OCI-LY1 (cell line): Measurements from ENCODE around the gene TBX4.

Experiments used
- H2AFZ ChIP-seq: fragments of 200-600 bp; sonication (generic), shearing (Covaris generic); 2 replicates; pipeline ENCODE4 v1.6.0; 2014; ENCODE audit warnings: antibody characterized with exemption, mild to moderate bottlenecking, low read length
- H3F3A ChIP-seq: fragments of 200-600 bp; sonication (generic), shearing (Covaris generic); 2 replicates; pipeline ENCODE4 v1.6.0; 2014; ENCODE audit warnings: mild to moderate bottlenecking, antibody characterized with exemption, low read length, moderate library complexity; ENCODE audit not compliant: insufficient read depth
- H3K27ac ChIP-seq: fragments of 200-600 bp; sonication (generic); 2 replicates; pipeline ENCODE4 v1.5.1; 2014; ENCODE audit warnings: low read length, mixed run types, mild to moderate bottlenecking, low read depth; ENCODE audit not compliant: poor library complexity, severe bottlenecking
- H3K27me3 ChIP-seq: fragments of 200-600 bp; sonication (generic); 2 replicates; pipeline ENCODE4 v1.6.0; 2014; ENCODE audit warnings: antibody characterized with exemption, mild to moderate bottlenecking, low read length, moderate library complexity; ENCODE audit not compliant: insufficient read depth
- H3K36me3 ChIP-seq: fragments of 200-600 bp; sonication (generic); 2 replicates; pipeline ENCODE4 v1.6.1; 2014; ENCODE audit warnings: mild to moderate bottlenecking, antibody characterized with exemption, low read length, moderate library complexity, mixed read lengths; ENCODE audit not compliant: insufficient read depth
- H3K4me1 ChIP-seq: fragments of 200-600 bp; sonication (generic); 2 replicates; pipeline ENCODE4 v1.5.1; 2014; ENCODE audit warnings: mild to moderate bottlenecking, low read length, moderate library complexity; ENCODE audit not compliant: insufficient read depth, severe bottlenecking
- H3K4me2 ChIP-seq: fragments of 200-600 bp; sonication (generic), shearing (Covaris generic); 2 replicates; pipeline ENCODE4 v1.6.1; 2014; ENCODE audit warnings: low read length
- H3K4me3 ChIP-seq: fragments of 200-600 bp; sonication (generic); 2 replicates; pipeline ENCODE4 v1.5.1; 2014; ENCODE audit warnings: low read length, low read depth, mild to moderate bottlenecking, mixed read lengths; ENCODE audit not compliant: poor library complexity, severe bottlenecking
- H3K79me2 ChIP-seq: fragments of 200-600 bp; shearing (Covaris generic); 2 replicates; pipeline ENCODE4 v1.6.1; 2016; ENCODE audit warnings: mixed run types, low read length, mixed read lengths; ENCODE audit not compliant: insufficient read depth
- H3K9ac ChIP-seq: fragments of 200-600 bp; sonication (generic), shearing (Covaris generic); 2 replicates; pipeline ENCODE4 v1.6.1; 2014; ENCODE audit warnings: mild to moderate bottlenecking, low read length, mixed read lengths
- H3K9me2 ChIP-seq: fragments of 200-600 bp; sonication (generic), shearing (Covaris generic); 2 replicates; pipeline ENCODE4 v1.6.1; 2014; ENCODE audit warnings: low read depth, mild to moderate bottlenecking, low read length, mixed read lengths
- H3K9me3 ChIP-seq: fragments of 200-600 bp; shearing (Covaris generic); 2 replicates; pipeline ENCODE4 v1.6.1; 2014; ENCODE audit warnings: low read length, mixed read lengths
- H4K20me1 ChIP-seq: fragments of 200-600 bp; sonication (generic), shearing (Covaris generic); 2 replicates; pipeline ENCODE4 v1.6.0; 2016; ENCODE audit warnings: mild to moderate bottlenecking, low read length; ENCODE audit not compliant: insufficient read depth
- EZH2 ChIP-seq: fragments of 200-600 bp; sonication (generic), shearing (Covaris generic); IDR thresholded peaks from 2 replicates; pipeline ENCODE4 v1.8.0; 2017; ENCODE audit warnings: borderline replicate concordance, mixed run types, mild to moderate bottlenecking, antibody characterized with exemption, low read length, moderate library complexity, mixed read lengths
- TF ChIP-seq, protein P1 (sequence below): fragments of 200-600 bp; sonication (generic), shearing (Covaris generic); IDR thresholded peaks from 2 replicates; pipeline ENCODE4 v1.5.1; 2017; ENCODE audit warnings: mild to moderate bottlenecking, antibody characterized with exemption, low read length, moderate library complexity, mixed read lengths

TBX4 gene

DNA sequence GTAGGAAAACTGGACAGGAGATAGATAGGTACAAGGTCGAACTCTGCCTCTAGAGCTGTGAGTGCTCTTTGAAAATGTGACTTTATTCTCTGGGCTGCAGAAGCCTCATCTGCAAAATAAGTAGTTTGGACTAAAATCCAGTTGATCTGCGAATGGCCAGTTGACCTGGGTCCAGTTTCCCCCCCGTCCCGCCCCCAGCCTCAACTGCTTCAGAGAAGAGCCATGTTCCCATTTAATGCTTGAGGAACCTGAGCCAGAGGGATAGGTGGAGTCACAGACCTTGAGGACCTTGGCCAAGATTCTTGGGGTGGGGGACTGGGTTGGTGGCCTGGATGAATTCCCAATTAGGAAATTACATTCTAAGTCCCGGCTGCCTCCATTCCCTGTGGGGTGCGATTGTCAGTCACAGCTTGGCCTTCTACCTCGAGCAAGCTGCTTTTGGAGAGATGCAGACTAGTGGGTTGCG, 38.5 kb upstream of the TBX4 start:
- Histone ChIP-seq H3K36me3 (no peaks in the 10 kb centered on the region), H3K4me2 (no peak overlapping the region), H3F3A (no peaks in the 10 kb centered on the region), H3K9me3 (no peaks in the 10 kb centered on the region), H4K20me1 (no peaks in the 10 kb centered on the region), H3K27ac (no peak overlapping the region), H3K27me3 (peaks cover 7% of the 10 kb centered on the region; the same call in 1 of the 2 replicates), H3K79me2 (no peaks in the 10 kb centered on the region), H3K4me1 (peaks cover 37% of the 10 kb centered on the region), H2AFZ (no peak overlapping the region), H3K9ac (no peak overlapping the region), H3K4me3 (no peak overlapping the region), H3K9me2 (no peaks in the 10 kb centered on the region)
- no peak for TF ChIP-seq EZH2
- TF ChIP-seq, protein P1, sequence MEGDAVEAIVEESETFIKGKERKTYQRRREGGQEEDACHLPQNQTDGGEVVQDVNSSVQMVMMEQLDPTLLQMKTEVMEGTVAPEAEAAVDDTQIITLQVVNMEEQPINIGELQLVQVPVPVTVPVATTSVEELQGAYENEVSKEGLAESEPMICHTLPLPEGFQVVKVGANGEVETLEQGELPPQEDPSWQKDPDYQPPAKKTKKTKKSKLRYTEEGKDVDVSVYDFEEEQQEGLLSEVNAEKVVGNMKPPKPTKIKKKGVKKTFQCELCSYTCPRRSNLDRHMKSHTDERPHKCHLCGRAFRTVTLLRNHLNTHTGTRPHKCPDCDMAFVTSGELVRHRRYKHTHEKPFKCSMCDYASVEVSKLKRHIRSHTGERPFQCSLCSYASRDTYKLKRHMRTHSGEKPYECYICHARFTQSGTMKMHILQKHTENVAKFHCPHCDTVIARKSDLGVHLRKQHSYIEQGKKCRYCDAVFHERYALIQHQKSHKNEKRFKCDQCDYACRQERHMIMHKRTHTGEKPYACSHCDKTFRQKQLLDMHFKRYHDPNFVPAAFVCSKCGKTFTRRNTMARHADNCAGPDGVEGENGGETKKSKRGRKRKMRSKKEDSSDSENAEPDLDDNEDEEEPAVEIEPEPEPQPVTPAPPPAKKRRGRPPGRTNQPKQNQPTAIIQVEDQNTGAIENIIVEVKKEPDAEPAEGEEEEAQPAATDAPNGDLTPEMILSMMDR, result no peak

DNA sequence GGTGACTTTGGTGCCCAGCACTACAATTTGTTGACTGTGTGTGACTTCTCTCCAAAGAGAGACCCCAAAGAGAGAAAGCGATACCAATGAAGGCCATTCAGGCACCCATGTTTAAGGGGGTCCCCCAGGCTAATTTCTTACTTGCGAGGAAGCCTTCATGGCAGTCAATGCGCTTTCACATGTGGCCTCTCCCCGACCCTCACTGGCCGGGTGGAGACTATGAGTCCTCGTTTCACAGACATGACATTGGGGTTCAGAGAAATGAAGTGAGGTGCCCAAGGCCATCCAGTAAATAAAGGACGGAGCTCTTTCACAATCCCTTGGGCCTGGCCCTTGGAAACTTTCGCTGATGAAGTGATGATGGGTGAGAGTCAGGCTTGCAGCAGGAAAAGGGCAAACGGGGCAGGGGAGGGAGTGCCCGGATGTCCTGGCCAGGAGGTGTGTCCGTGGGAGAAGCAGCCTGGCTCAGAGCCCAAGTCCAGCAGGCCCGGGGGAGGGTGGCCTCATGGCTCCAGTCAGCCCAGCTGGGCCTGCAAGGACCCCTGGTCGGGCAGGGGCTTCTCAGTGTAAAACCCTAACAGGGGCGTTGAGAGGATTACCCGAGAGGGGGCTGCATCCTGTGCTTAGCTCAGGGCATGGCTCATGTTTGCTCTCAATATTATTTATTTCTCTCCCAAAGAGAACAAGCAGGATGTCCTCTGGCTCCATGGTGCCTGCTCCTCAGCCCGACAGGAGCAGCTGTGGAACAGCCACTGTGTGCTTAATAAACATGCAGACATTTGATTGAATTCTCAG, 37.9 kb upstream of the TBX4 start:
- Histone ChIP-seq H3K4me2 (no peak overlapping the region), H3K36me3 (no peaks in the 10 kb centered on the region), H3K79me2 (no peaks in the 10 kb centered on the region), H3K9me2 (no peaks in the 10 kb centered on the region), H3K4me3 (no peak overlapping the region), H3K9ac (no peak overlapping the region), H4K20me1 (no peaks in the 10 kb centered on the region), H3K4me1 (peaks cover 31% of the 10 kb centered on the region), H3K9me3 (no peaks in the 10 kb centered on the region), H2AFZ (no peak overlapping the region), H3K27ac (no peak overlapping the region), H3K27me3 (peaks cover 7% of the 10 kb centered on the region; the same call in 1 of the 2 replicates), H3F3A (no peaks in the 10 kb centered on the region)
- TF ChIP-seq, protein P1, result no peak
- TF ChIP-seq EZH2, result no peak

DNA sequence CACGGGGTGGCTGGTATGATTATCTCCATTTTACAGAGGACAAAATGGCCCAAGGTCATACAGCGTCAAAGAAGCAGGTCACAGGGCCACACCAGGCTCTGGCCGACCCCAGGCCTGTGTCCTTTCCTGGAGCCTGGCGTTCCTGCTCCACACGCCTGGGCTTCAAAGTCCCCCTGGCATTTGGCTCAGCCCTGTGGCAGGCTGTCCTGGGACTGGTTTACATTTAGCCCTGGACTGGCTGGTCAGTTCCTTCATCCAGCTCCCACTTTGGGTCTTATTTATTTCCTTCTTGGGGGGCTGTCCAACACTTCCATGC, 37.3 kb upstream of the TBX4 start:
- H3K9me2 ChIP-seq, result no peaks in the 10 kb centered on the region
- no peak overlapping the region for H2AFZ ChIP-seq
- H3F3A ChIP-seq, result no peaks in the 10 kb centered on the region
- H3K9ac ChIP-seq, result no peak overlapping the region
- no peaks in the 10 kb centered on the region for H3K36me3 ChIP-seq
- H3K4me2 ChIP-seq, result no peak overlapping the region
- H3K27me3 ChIP-seq, result peaks cover 7% of the 10 kb centered on the region; the same call in 1 of the 2 replicates
- no peak overlapping the region for H3K27ac ChIP-seq
- H3K9me3 ChIP-seq, result no peaks in the 10 kb centered on the region
- no peaks in the 10 kb centered on the region for H3K79me2 ChIP-seq
- peaks cover 30% of the 10 kb centered on the region for H3K4me1 ChIP-seq
- no peaks in the 10 kb centered on the region for H4K20me1 ChIP-seq
- no peak for TF ChIP-seq EZH2
- TF ChIP-seq, protein P1, result no peak
- H3K4me3 ChIP-seq, result no peak overlapping the region
